Measurements from ENCODE around the gene TLE2.
A peak's percentile ranks its signal among the peaks of the same experiment; 100 is the strongest.

Gene TLE2

DNA sequence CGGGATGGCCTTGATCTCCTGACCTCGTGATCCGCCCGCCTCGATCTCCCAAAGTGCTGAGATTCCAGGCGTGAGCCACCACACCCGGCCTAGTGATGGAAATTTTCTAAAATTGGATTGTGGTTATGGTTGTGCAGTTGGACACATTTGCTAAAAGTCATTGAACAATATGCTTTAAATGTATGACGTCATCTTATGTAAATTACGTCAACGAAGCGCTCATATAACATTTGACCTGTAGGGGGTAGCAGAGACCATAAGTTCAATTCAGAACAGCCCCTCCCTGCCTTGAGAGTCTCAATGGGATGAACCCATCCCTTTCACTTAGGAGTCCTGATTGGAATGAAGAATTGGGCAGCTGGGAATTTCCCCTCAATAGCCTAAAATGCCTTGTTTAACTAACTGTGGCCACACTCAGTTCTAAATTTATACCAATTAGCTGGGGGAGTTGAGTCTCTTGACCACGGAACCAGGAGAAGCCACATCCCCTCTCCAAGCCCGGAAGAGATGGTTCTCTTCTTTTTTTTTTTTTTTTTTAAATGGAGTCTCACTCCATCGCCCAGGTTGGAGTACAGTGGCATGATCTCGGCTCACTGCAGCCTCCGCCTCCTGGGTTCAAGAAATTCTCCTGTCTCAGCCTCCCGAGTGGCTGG lies 66.9 kb downstream of the TLE2 start:
- peak; percentile 73 for DNase-seq (ENCODE audit: low spot score)
- ChIA-PET CTCF (interaction anchor here (0.6 to 1.1 kb wide), 7 partner anchors 9 to 313 kb away, joined by 3 to 4 read pairs (median 4); no protein-coding TSS in a partner anchor), POLR2A (ENCODE audit: low non-redundant PET) (no interaction called here)
- TF ChIP-seq, protein P1, sequence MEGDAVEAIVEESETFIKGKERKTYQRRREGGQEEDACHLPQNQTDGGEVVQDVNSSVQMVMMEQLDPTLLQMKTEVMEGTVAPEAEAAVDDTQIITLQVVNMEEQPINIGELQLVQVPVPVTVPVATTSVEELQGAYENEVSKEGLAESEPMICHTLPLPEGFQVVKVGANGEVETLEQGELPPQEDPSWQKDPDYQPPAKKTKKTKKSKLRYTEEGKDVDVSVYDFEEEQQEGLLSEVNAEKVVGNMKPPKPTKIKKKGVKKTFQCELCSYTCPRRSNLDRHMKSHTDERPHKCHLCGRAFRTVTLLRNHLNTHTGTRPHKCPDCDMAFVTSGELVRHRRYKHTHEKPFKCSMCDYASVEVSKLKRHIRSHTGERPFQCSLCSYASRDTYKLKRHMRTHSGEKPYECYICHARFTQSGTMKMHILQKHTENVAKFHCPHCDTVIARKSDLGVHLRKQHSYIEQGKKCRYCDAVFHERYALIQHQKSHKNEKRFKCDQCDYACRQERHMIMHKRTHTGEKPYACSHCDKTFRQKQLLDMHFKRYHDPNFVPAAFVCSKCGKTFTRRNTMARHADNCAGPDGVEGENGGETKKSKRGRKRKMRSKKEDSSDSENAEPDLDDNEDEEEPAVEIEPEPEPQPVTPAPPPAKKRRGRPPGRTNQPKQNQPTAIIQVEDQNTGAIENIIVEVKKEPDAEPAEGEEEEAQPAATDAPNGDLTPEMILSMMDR (conservative IDR thresholded peaks at IDR 0.05; ENCODE audit: low read depth) = peak; percentile 70
- no peak overlapping the region for H3K27ac ChIP-seq

GRCh38 chr19:2960120-2960519 lies 69.0 kb downstream of the TLE2 start:
- ChIA-PET CTCF (interaction anchor here (0.6 to 0.7 kb wide), 2 partner anchors 160 to 171 kb away, joined by 3 to 4 read pairs; no protein-coding TSS in a partner anchor), POLR2A (ENCODE audit: low non-redundant PET) (no interaction called here)
- H3K27ac ChIP-seq = no peak overlapping the region
- TF ChIP-seq, protein P1 (conservative IDR thresholded peaks at IDR 0.05; ENCODE audit: low read depth) = no peak
- DNase-seq (ENCODE audit: low spot score) = no peak

- DNase-seq (ENCODE audit: low spot score) = no peak
- no peak overlapping the region for H3K27ac ChIP-seq
- POLR2A ChIA-PET (ENCODE audit: low non-redundant PET) = no interaction called here
- CTCF ChIA-PET = interaction anchor here (0.5 to 1.1 kb wide), 2 partner anchors 151 to 170 kb away, joined by 3 to 7 read pairs; no protein-coding TSS in a partner anchor
- TF ChIP-seq, protein P1 (conservative IDR thresholded peaks at IDR 0.05; ENCODE audit: low read depth) = no peak
Observed at GRCh38 chr19:2957160-2957559, 71.9 kb downstream of the TLE2 start.

DNA sequence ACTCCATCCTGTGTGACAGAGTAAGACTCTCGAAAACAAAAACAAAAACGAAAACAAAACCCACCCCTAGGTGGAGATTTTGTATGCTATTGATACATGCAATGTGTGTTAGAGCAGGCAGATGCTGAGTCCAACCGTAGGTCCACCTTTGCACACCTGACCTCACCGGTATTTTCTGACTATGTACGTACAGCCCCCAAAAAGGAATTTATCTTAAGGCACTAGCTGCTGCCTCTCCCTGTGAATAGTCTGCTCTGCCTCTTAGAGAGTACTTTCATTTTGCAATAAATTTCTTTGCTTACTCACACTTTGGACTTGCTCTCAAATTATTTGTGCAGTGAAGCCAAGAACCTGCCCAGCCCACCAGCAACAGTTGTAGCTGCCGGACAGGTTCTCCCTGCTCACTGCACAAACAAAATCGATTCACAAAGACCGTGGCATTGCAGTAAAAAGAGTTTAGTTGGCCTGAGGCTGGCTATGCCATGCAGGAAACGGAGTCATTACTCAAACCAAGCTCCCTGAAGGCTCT lies 76.1 kb downstream of the TLE2 start:
- H3K27ac ChIP-seq = peak overlapping the region; percentile 81
- POLR2A ChIA-PET (ENCODE audit: low non-redundant PET) = interaction anchor here (0.7 kb wide), 1 partner anchor 253 kb away, joined by 3 read pairs; no protein-coding TSS in a partner anchor
- DNase-seq (ENCODE audit: low spot score) = peak; percentile 56
- CTCF ChIA-PET = interaction anchor here (0.6 to 1.0 kb wide), 3 partner anchors 52 to 211 kb away, joined by 3 to 5 read pairs (median 5); no protein-coding TSS in a partner anchor
- TF ChIP-seq, protein P1 (conservative IDR thresholded peaks at IDR 0.05; ENCODE audit: low read depth) = no peak

- TF ChIP-seq, protein P1 (conservative IDR thresholded peaks at IDR 0.05; ENCODE audit: low read depth) = no peak
- CTCF ChIA-PET = interaction anchor here (0.5 to 2.6 kb wide), 10 partner anchors 49 to 322 kb away, joined by 3 to 10 read pairs (median 4); no protein-coding TSS in a partner anchor
- peak; percentile 100 for DNase-seq (ENCODE audit: low spot score)
- H3K27ac ChIP-seq = peak overlapping the region; percentile 89
- POLR2A ChIA-PET (ENCODE audit: low non-redundant PET) = interaction anchor here (0.5 to 0.8 kb wide), 6 partner anchors 50 to 515 kb away, joined by 3 to 6 read pairs (median 4); partner anchors contain the start of gene ZNF57
Observed at GRCh38 chr19:2950286-2951124, 78.6 kb downstream of the TLE2 start.

DNA sequence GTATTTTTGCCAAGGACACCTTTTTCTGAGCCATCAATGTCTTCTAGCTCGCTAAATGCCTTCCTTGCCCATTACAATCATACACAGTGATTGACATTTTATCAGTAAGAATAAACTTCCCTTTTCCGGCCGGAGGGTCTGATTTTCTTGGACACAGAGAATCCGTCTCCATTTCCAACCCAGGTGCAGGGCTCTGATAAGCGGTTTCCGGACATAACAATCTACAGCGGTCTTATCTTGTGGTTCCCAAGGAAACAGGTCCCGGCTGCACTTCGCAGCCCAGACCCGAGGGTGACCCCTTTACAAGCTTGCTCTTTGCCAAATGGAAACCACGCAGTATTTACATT lies 79.2 kb downstream of the TLE2 start:
- CTCF ChIA-PET = interaction anchor here (2.6 kb wide), 1 partner anchor 63 kb away, joined by 10 read pairs; no protein-coding TSS in a partner anchor
- POLR2A ChIA-PET (ENCODE audit: low non-redundant PET) = interaction anchor here (0.7 kb wide), 1 partner anchor 180 kb away, joined by 3 read pairs; no protein-coding TSS in a partner anchor
- H3K27ac ChIP-seq = peak overlapping the region; percentile 89
- DNase-seq (ENCODE audit: low spot score) = peak; percentile 25
- TF ChIP-seq, protein P1 (conservative IDR thresholded peaks at IDR 0.05; ENCODE audit: low read depth) = no peak
